Stimulated activated CD4-positive, alpha-beta T cell treated with anti-CD3 and anti-CD28 coated beads, Interleukin-15, amount 100 ng/mL, for 24 hours (primary cell): ENCODE results near the gene RAB30.
"Not testable (repeated sequence)": the region's sequence is repeated elsewhere in the genome, so short reads cannot be mapped to it uniquely, and the experiment has no call there.

Experiments
- DNase-seq: peaks from one replicate; pipeline ENCODE4 v3.0.0-alpha.2; 2020

RAB30 gene

GRCh38 chr11:83035070-83035854 is 36.4 kb downstream of the RAB30 start:
- DNase-seq: no peak

GRCh38 chr11:83034673-83035014 is 37.1 kb downstream of the RAB30 start:
- no peak for DNase-seq

DNA sequence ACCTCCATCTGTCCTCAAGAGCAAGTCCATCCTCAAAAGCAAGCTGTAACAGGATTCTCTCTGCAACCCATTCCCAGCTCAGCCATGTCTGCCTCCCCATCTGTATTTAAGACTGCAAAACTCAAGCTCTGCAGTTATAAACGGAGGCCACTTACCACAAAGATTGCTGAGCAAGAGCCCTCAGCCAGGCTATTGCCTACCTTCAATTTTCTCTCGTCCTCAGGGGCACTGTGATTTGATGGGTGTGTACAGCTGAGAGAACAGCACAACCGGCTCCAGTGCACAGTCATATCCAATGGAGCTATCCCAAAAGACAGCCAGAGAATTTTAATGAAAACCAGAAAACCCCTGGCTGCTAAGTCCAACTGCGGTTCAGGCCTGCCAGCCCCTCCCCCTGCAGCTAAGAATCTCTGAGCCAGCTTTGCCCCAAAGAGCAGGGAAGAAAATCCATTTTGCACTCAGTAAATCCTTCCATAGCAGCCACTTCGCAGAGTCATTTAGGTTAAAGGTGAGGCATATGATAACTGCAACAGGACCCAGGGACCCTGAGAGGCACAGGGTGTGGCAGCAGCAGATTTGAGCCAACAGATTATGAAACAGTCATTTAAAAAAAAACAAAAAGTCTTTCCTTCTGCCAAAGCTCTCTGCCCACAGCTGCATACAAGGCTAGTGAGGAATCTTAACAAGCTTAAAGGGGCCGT is 37.6 kb downstream of the RAB30 start:
- no peak for DNase-seq

GRCh38 chr11:83033371-83033770 is 38.3 kb downstream of the RAB30 start:
- DNase-seq: no peak

- DNase-seq: no peak
Measured at GRCh38 chr11:83031127-83031526, 40.6 kb downstream of the RAB30 start.

- no peak for DNase-seq
Measured at GRCh38 chr11:83027794-83028193, 43.9 kb downstream of the RAB30 start.

DNA sequence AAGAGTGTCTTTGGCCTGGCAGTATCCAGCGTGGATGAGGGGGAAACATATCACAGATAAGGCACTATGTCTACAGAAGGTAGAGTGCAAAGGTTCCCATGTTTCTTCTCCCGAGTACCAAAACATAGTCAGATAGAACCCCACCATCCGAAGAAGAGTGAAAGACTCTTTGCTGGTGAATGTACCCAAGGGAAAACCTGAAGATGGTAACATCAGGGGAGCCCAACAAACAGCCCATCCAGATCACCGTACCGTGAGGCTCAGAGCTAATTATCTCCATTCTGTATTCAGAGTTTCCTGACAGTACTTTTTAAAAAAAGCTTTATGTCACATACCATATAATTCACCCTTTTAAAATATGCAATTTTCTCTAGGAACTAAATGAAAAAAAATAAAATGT is 44.4 kb downstream of the RAB30 start:
- DNase-seq: no peak

- no peak for DNase-seq
Measured at GRCh38 chr11:83026229-83026628, 45.5 kb downstream of the RAB30 start.

- DNase-seq: no peak
Measured at GRCh38 chr11:83025267-83025704, 46.4 kb downstream of the RAB30 start.

GRCh38 chr11:83024270-83024854 is 47.3 kb downstream of the RAB30 start:
- DNase-seq: no peak

- no peak for DNase-seq
Measured at GRCh38 chr11:83023410-83023809, 48.3 kb downstream of the RAB30 start.

DNA sequence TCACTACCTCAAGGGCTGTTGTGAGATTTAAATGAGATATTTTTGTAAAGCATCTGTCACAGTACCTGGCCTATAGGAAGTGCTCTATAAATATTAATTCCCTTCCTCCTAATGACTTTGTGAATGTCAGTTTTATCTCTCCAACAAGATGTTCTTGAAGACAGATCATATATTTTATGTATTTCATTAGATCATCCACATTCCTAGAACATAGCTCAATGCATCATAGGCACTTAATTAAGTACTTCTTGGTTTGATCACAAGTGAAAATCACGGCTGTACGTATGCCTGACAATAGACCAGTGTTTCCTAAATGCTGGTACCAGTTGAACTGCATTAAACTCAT is 49.9 kb downstream of the RAB30 start:
- no peak for DNase-seq

DNA sequence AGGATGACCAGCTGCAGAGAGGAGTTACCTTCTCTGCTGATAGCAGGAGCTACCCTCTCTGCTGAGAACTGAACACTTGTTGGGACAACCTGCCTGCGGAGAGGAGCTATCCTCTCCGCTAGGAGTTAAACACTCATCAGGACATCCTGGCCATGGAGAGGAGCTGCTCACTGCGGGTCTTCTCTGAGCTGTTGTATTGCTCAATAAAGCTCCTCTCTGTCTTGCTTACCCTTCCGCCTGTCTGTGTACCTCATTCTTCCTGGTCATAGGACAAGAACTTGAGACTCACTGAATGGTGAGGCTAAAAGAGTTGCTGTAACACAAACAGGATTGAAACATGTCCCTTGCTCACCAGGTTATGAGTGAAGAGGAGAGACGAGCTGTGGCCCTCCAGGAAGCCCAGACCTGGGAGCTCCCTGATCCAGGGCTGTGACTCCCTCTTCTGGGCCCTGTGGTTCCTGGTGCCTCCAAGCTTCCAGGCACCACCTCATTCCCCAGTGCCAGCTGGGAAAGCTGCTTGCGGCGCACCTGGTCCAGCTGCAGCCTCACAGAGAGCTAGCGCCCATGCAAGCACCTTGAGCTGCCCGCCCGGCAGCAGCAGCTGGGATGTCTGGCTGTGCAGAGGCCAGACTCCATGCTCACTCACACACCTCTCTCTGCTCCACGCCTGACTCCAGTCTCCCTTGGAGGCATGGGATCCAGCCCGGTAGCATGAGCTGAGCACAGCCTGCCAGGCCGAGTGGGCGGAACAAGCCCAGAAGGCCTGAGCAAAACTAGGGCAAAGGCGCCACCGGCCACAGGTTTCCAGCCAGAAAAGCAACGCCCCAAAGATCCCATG is 50.5 kb downstream of the RAB30 start:
- DNase-seq: no peak

GRCh38 chr11:83019888-83020579 is 51.7 kb downstream of the RAB30 start:
- no peak for DNase-seq

DNA sequence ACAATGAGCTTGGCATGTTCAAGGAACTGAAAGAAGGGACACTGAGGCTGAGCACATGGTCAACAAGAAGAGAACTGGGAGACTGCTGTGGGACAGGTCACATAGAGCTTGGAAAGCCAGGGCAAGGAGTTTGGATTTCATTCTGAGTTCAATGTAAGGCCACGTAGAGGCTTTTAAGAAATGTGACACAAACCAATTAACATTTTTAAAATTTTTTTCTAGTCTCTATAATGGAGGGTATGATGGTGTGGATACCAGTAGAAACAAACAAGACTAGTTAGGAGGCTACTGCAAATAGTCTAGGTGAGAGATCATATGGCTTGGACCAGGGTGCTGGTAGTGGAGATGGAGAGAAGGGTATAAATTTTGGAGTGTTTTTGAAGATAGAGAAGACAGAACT is 56.7 kb downstream of the RAB30 start:
- no peak for DNase-seq

DNA sequence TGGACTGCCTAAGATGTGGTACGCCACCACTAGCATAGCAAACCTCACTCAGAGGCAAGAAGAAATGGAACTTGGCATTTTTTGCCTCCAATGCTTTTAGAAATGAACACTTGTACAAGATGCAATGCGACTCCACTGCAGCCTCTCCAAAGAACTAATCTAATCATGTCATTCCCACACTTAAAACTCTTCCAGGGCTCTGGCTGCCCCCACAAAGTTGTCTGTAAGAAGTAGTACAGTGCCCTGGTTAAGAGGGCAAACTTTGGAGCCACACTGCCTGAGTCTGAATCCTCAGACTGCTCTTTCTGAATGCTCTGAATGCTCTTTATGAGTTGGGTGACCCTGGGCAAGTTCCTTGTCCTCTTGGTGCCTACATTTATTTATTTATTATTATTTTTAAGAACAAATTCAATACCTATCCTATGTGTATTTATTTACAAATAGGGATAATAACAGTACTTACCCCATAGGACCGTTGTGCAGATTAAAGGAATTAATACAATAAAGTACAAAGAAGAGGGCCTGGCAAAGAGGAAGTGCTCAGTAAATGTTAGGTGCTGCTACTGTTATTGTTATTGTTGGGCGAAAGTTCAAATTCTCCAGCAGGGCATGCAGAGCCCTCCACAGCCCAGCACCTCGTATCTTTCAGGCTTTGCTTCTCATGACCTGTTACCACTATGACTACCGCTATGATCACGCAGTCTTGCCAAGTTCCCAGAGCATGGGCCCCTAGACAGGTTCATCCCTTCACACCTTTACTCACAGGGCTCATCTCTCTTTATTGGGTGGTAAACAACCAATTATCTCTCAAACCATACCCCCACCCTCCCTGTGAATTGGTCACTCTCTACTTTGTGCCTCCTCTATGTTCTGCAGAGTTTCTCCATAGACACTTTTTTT is 59.3 kb downstream of the RAB30 start:
- no peak for DNase-seq

DNA sequence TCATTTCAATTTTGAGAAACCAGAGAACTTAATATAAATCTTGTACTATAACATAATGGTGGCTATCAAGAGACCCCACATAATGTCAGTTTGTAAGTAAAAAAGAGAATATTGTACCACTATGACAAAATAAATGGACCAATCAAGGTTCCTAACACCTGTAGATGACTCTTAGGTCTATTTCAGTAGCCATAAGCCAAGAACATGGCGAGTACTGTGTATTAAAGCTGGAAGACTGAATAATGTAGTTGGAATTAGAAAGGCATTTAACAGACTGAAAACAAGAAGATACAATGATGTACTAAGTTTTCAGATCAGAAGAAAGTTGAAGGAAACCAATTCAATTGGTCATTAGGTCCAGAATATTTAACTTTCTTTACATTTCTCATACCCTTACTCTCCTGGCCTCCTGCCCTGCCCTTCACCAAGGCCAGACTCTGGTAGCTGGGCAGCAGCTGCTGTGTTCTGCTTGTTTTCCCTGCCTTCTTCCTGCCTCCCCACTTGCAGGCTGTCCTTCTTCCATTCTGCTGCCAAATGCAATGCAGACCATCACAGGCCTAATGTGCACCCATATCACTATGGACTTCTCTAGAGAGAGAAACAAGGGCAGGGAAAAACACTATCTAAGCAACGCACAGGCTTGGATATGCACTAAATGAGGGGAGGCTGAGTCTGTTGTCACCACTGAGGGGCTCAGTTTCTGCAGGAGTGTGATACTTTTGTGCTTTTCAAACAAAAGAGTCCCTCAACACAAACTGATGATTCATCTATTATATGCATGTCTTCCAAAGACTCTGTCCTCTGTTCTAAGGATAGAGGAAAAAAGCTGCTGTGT is 60.1 kb downstream of the RAB30 start:
- DNase-seq: no peak

- no peak for DNase-seq
Measured at GRCh38 chr11:83009999-83010398, 61.7 kb downstream of the RAB30 start.

GRCh38 chr11:83009136-83009535 is 62.6 kb downstream of the RAB30 start:
- not testable (repeated sequence) for DNase-seq

- DNase-seq: no peak
Measured at GRCh38 chr11:83008581-83008923, 63.1 kb downstream of the RAB30 start.
